ENCODE measurements around the gene EFNA5.
A peak's percentile ranks its signal among the peaks of the same experiment; 100 is the strongest.

Gene EFNA5

GRCh38 chr5:107403228-107403953 lies 267.3 kb downstream of the EFNA5 start:
- no peak overlapping the region for H3K27ac ChIP-seq (ENCODE audit: low read length)
- peaks cover 10% of the 10 kb centered on the region; the same call in 1 of the 2 replicates for H3K27me3 ChIP-seq (ENCODE audit: insufficient read depth, low read length)
- H3K9me3 ChIP-seq (ENCODE audit: insufficient read depth, low read depth, low read length): no peaks in the 10 kb centered on the region
- H3K4me3 ChIP-seq (ENCODE audit: low read length): peak overlapping the region; percentile 17; the same call in 1 of the 2 replicates
- H3K9ac ChIP-seq (ENCODE audit: low read depth, low read length): no peak overlapping the region
- no peaks in the 10 kb centered on the region for H3K36me3 ChIP-seq (ENCODE audit: insufficient read depth, low read depth, low read length)
- peaks cover 43% of the 10 kb centered on the region for H3K4me1 ChIP-seq (ENCODE audit: insufficient read depth, low read length)

- Histone ChIP-seq H3K36me3 (ENCODE audit: insufficient read depth, low read depth, low read length) (no peaks in the 10 kb centered on the region), H3K27ac (ENCODE audit: low read length) (no peak overlapping the region), H3K9me3 (ENCODE audit: insufficient read depth, low read depth, low read length) (no peaks in the 10 kb centered on the region), H3K4me1 (ENCODE audit: insufficient read depth, low read length) (peaks cover 49% of the 10 kb centered on the region), H3K4me3 (ENCODE audit: low read length) (peak overlapping the region; percentile 17; the same call in 1 of the 2 replicates), H3K27me3 (ENCODE audit: insufficient read depth, low read length) (peaks cover 10% of the 10 kb centered on the region; the same call in 1 of the 2 replicates), H3K9ac (ENCODE audit: low read depth, low read length) (no peak overlapping the region)
Observed at GRCh38 chr5:107402434-107403227, 268.1 kb downstream of the EFNA5 start.

GRCh38 chr5:107401470-107402122 lies 269.1 kb downstream of the EFNA5 start:
- Histone ChIP-seq H3K36me3 (ENCODE audit: insufficient read depth, low read depth, low read length) (no peaks in the 10 kb centered on the region), H3K9ac (ENCODE audit: low read depth, low read length) (no peak overlapping the region), H3K4me1 (ENCODE audit: insufficient read depth, low read length) (peaks cover 51% of the 10 kb centered on the region), H3K4me3 (ENCODE audit: low read length) (peak overlapping the region; percentile 38), H3K9me3 (ENCODE audit: insufficient read depth, low read depth, low read length) (no peaks in the 10 kb centered on the region), H3K27ac (ENCODE audit: low read length) (no peak overlapping the region), H3K27me3 (ENCODE audit: insufficient read depth, low read length) (peaks cover 10% of the 10 kb centered on the region; the same call in 1 of the 2 replicates)

- no peak overlapping the region for H3K4me3 ChIP-seq (ENCODE audit: low read length)
- no peaks in the 10 kb centered on the region for H3K9me3 ChIP-seq (ENCODE audit: insufficient read depth, low read depth, low read length)
- no peak overlapping the region for H3K9ac ChIP-seq (ENCODE audit: low read depth, low read length)
- no peaks in the 10 kb centered on the region for H3K36me3 ChIP-seq (ENCODE audit: insufficient read depth, low read depth, low read length)
- peaks cover 63% of the 10 kb centered on the region for H3K4me1 ChIP-seq (ENCODE audit: insufficient read depth, low read length)
- H3K27ac ChIP-seq (ENCODE audit: low read length): no peak overlapping the region
- H3K27me3 ChIP-seq (ENCODE audit: insufficient read depth, low read length): peaks cover 10% of the 10 kb centered on the region; the same call in 1 of the 2 replicates
Observed at GRCh38 chr5:107400328-107400727, 270.4 kb downstream of the EFNA5 start.

GRCh38 chr5:107398703-107399102 lies 272.0 kb downstream of the EFNA5 start:
- Histone ChIP-seq H3K9me3 (ENCODE audit: insufficient read depth, low read depth, low read length) (no peaks in the 10 kb centered on the region), H3K4me1 (ENCODE audit: insufficient read depth, low read length) (peaks cover 60% of the 10 kb centered on the region), H3K4me3 (ENCODE audit: low read length) (no peak overlapping the region), H3K9ac (ENCODE audit: low read depth, low read length) (no peak overlapping the region), H3K27ac (ENCODE audit: low read length) (no peak overlapping the region), H3K36me3 (ENCODE audit: insufficient read depth, low read depth, low read length) (no peaks in the 10 kb centered on the region), H3K27me3 (ENCODE audit: insufficient read depth, low read length) (peaks cover 10% of the 10 kb centered on the region; the same call in 1 of the 2 replicates)

GRCh38 chr5:107396351-107396690 lies 274.4 kb downstream of the EFNA5 start:
- Histone ChIP-seq H3K4me3 (ENCODE audit: low read length) (no peak overlapping the region), H3K9me3 (ENCODE audit: insufficient read depth, low read depth, low read length) (no peaks in the 10 kb centered on the region), H3K36me3 (ENCODE audit: insufficient read depth, low read depth, low read length) (no peaks in the 10 kb centered on the region), H3K9ac (ENCODE audit: low read depth, low read length) (no peak overlapping the region), H3K4me1 (ENCODE audit: insufficient read depth, low read length) (peaks cover 41% of the 10 kb centered on the region), H3K27ac (ENCODE audit: low read length) (no peak overlapping the region), H3K27me3 (ENCODE audit: insufficient read depth, low read length) (peaks cover 6% of the 10 kb centered on the region; the same call in 1 of the 2 replicates)

- no peak overlapping the region for H3K4me3 ChIP-seq (ENCODE audit: low read length)
- no peak overlapping the region for H3K27ac ChIP-seq (ENCODE audit: low read length)
- H3K4me1 ChIP-seq (ENCODE audit: insufficient read depth, low read length): peaks cover 36% of the 10 kb centered on the region
- H3K36me3 ChIP-seq (ENCODE audit: insufficient read depth, low read depth, low read length): no peaks in the 10 kb centered on the region
- no peak overlapping the region for H3K9ac ChIP-seq (ENCODE audit: low read depth, low read length)
- H3K9me3 ChIP-seq (ENCODE audit: insufficient read depth, low read depth, low read length): no peaks in the 10 kb centered on the region
- peaks cover 6% of the 10 kb centered on the region; the same call in 1 of the 2 replicates for H3K27me3 ChIP-seq (ENCODE audit: insufficient read depth, low read length)
Observed at GRCh38 chr5:107395632-107396350, 274.9 kb downstream of the EFNA5 start.

- no peak overlapping the region for H3K9ac ChIP-seq (ENCODE audit: low read depth, low read length)
- peaks cover 39% of the 10 kb centered on the region for H3K4me1 ChIP-seq (ENCODE audit: insufficient read depth, low read length)
- H3K36me3 ChIP-seq (ENCODE audit: insufficient read depth, low read depth, low read length): no peaks in the 10 kb centered on the region
- no peak overlapping the region for H3K4me3 ChIP-seq (ENCODE audit: low read length)
- H3K9me3 ChIP-seq (ENCODE audit: insufficient read depth, low read depth, low read length): no peaks in the 10 kb centered on the region
- H3K27me3 ChIP-seq (ENCODE audit: insufficient read depth, low read length): no peaks in the 10 kb centered on the region
- no peak overlapping the region for H3K27ac ChIP-seq (ENCODE audit: low read length)
Observed at GRCh38 chr5:107393851-107394250, 276.9 kb downstream of the EFNA5 start.

GRCh38 chr5:107391787-107392186 lies 278.9 kb downstream of the EFNA5 start:
- H3K9ac ChIP-seq (ENCODE audit: low read depth, low read length): no peak overlapping the region
- no peaks in the 10 kb centered on the region for H3K36me3 ChIP-seq (ENCODE audit: insufficient read depth, low read depth, low read length)
- no peaks in the 10 kb centered on the region for H3K27me3 ChIP-seq (ENCODE audit: insufficient read depth, low read length)
- no peaks in the 10 kb centered on the region for H3K9me3 ChIP-seq (ENCODE audit: insufficient read depth, low read depth, low read length)
- H3K4me1 ChIP-seq (ENCODE audit: insufficient read depth, low read length): peaks cover 54% of the 10 kb centered on the region
- H3K27ac ChIP-seq (ENCODE audit: low read length): no peak overlapping the region
- no peak overlapping the region for H3K4me3 ChIP-seq (ENCODE audit: low read length)

GRCh38 chr5:107389775-107390148 lies 281.0 kb downstream of the EFNA5 start:
- no peaks in the 10 kb centered on the region for H3K27me3 ChIP-seq (ENCODE audit: insufficient read depth, low read length)
- no peak overlapping the region for H3K27ac ChIP-seq (ENCODE audit: low read length)
- peaks cover 50% of the 10 kb centered on the region for H3K4me1 ChIP-seq (ENCODE audit: insufficient read depth, low read length)
- no peak overlapping the region for H3K9ac ChIP-seq (ENCODE audit: low read depth, low read length)
- H3K9me3 ChIP-seq (ENCODE audit: insufficient read depth, low read depth, low read length): no peaks in the 10 kb centered on the region
- H3K4me3 ChIP-seq (ENCODE audit: low read length): no peak overlapping the region
- H3K36me3 ChIP-seq (ENCODE audit: insufficient read depth, low read depth, low read length): no peaks in the 10 kb centered on the region

- Histone ChIP-seq H3K9ac (ENCODE audit: low read depth, low read length) (no peak overlapping the region), H3K4me1 (ENCODE audit: insufficient read depth, low read length) (peaks cover 46% of the 10 kb centered on the region), H3K9me3 (ENCODE audit: insufficient read depth, low read depth, low read length) (no peaks in the 10 kb centered on the region), H3K27me3 (ENCODE audit: insufficient read depth, low read length) (no peaks in the 10 kb centered on the region), H3K4me3 (ENCODE audit: low read length) (no peak overlapping the region), H3K36me3 (ENCODE audit: insufficient read depth, low read depth, low read length) (no peaks in the 10 kb centered on the region), H3K27ac (ENCODE audit: low read length) (no peak overlapping the region)
Observed at GRCh38 chr5:107389130-107389774, 281.5 kb downstream of the EFNA5 start.

All from iPS-20b (cell line).